Endothelial cell (in vitro differentiated cells): Measurements from ENCODE around the gene RTN4R. TPM values are rescaled to one million over a fixed set of nuclear protein-coding genes. Genes with fewer than 3 reads are reported as not detected.

ENCODE experiments used
- DNase-seq: peaks from one replicate; pipeline ENCODE4 v3.0.0; 2021; ENCODE audit warnings: low spot score
- H3K27ac Mint-ChIP-seq: one replicate; pipeline ENCODE4 v1.8.0; 2021; ENCODE audit warnings: mixed read lengths, inconsistent platforms; ENCODE audit not compliant: unreplicated experiment
- H3K27me3 Mint-ChIP-seq: one replicate; pipeline ENCODE4 v1.8.0; 2021; ENCODE audit warnings: mild to moderate bottlenecking, moderate library complexity, mixed read lengths, inconsistent platforms; ENCODE audit not compliant: unreplicated experiment
- H3K36me3 Mint-ChIP-seq: one replicate; pipeline ENCODE4 v1.8.0; 2021; ENCODE audit warnings: mild to moderate bottlenecking, low read depth, mixed read lengths, inconsistent platforms; ENCODE audit not compliant: unreplicated experiment
- H3K4me1 Mint-ChIP-seq: one replicate; pipeline ENCODE4 v1.8.0; 2021; ENCODE audit warnings: mild to moderate bottlenecking, mixed read lengths, inconsistent platforms; ENCODE audit not compliant: unreplicated experiment
- H3K4me3 Mint-ChIP-seq: one replicate; pipeline ENCODE4 v1.8.0; 2021; ENCODE audit warnings: mild to moderate bottlenecking, mixed read lengths, inconsistent platforms; ENCODE audit not compliant: unreplicated experiment
- H3K9me3 Mint-ChIP-seq: one replicate; pipeline ENCODE4 v1.8.0; 2021; ENCODE audit warnings: mixed read lengths, inconsistent platforms; ENCODE audit not compliant: unreplicated experiment
- CTCF ChIP-seq: fragments of 200-600 bp; sonication (generic); IDR thresholded peaks from one replicate; pipeline ENCODE4 v1.5.0; 2021; ENCODE audit warnings: antibody characterized with exemption; ENCODE audit not compliant: unreplicated experiment
- total RNA-seq: library from RNA; stranded (reverse); fragmentation: NEBNext Ultra II Directional; extraction: Animal tissue kit (Norgen Biotek cat#: 25700); gene quantifications from one replicate; pipeline ENCODE4 v1.2.1, GENCODE V29; 2021; ENCODE audit not compliant: unreplicated experiment

Gene RTN4R
- total RNA-seq, 1 donor from 2014 or later, result 19.0 TPM

- Mint-ChIP-seq H3K4me3 (no peak overlapping the region), H3K36me3 (peaks cover 11% of the 10 kb centered on the region), H3K27me3 (peaks cover 13% of the 10 kb centered on the region), H3K4me1 (peaks cover 4% of the 10 kb centered on the region), H3K9me3 (no peaks in the 10 kb centered on the region), H3K27ac (no peak overlapping the region)
- DNase-seq, result no peak
- no peak for TF ChIP-seq CTCF
Measured at GRCh38 chr22:20220629-20221026, 47.5 kb downstream of the RTN4R start.

GRCh38 chr22:20219667-20220628, 48.2 kb downstream of the RTN4R start:
- DNase-seq, result no peak
- Mint-ChIP-seq H3K27me3 (peaks cover 10% of the 10 kb centered on the region), H3K36me3 (peaks cover 5% of the 10 kb centered on the region), H3K4me3 (no peak overlapping the region), H3K9me3 (no peaks in the 10 kb centered on the region), H3K4me1 (peaks cover under 1% of the 10 kb centered on the region), H3K27ac (no peak overlapping the region)
- no peak for TF ChIP-seq CTCF

GRCh38 chr22:20218987-20219386, 49.1 kb downstream of the RTN4R start:
- DNase-seq, result no peak
- Mint-ChIP-seq H3K27ac (no peak overlapping the region), H3K27me3 (peaks cover 4% of the 10 kb centered on the region), H3K36me3 (no peaks in the 10 kb centered on the region), H3K4me1 (no peaks in the 10 kb centered on the region), H3K9me3 (no peaks in the 10 kb centered on the region), H3K4me3 (no peak overlapping the region)
- no peak for TF ChIP-seq CTCF

- H3K9me3 Mint-ChIP-seq, result no peaks in the 10 kb centered on the region
- no peaks in the 10 kb centered on the region for H3K4me1 Mint-ChIP-seq
- no peak for TF ChIP-seq CTCF
- H3K27me3 Mint-ChIP-seq, result peaks cover 4% of the 10 kb centered on the region
- no peak overlapping the region for H3K4me3 Mint-ChIP-seq
- DNase-seq, result no peak
- no peak overlapping the region for H3K27ac Mint-ChIP-seq
- no peaks in the 10 kb centered on the region for H3K36me3 Mint-ChIP-seq
Measured at GRCh38 chr22:20218326-20218872, 49.7 kb downstream of the RTN4R start.

GRCh38 chr22:20217563-20217962, 50.6 kb downstream of the RTN4R start:
- Mint-ChIP-seq H3K9me3 (no peaks in the 10 kb centered on the region), H3K4me3 (no peak overlapping the region), H3K36me3 (no peaks in the 10 kb centered on the region), H3K4me1 (no peaks in the 10 kb centered on the region), H3K27ac (no peak overlapping the region), H3K27me3 (peaks cover 5% of the 10 kb centered on the region)
- TF ChIP-seq CTCF, result no peak
- no peak for DNase-seq
